Measurements from ENCODE around the gene KIAA1614.

Gene KIAA1614

GRCh38 chr1:180994262-180994661, 81.6 kb downstream of the KIAA1614 start (continued):
- TF ChIP-seq, protein P1, sequence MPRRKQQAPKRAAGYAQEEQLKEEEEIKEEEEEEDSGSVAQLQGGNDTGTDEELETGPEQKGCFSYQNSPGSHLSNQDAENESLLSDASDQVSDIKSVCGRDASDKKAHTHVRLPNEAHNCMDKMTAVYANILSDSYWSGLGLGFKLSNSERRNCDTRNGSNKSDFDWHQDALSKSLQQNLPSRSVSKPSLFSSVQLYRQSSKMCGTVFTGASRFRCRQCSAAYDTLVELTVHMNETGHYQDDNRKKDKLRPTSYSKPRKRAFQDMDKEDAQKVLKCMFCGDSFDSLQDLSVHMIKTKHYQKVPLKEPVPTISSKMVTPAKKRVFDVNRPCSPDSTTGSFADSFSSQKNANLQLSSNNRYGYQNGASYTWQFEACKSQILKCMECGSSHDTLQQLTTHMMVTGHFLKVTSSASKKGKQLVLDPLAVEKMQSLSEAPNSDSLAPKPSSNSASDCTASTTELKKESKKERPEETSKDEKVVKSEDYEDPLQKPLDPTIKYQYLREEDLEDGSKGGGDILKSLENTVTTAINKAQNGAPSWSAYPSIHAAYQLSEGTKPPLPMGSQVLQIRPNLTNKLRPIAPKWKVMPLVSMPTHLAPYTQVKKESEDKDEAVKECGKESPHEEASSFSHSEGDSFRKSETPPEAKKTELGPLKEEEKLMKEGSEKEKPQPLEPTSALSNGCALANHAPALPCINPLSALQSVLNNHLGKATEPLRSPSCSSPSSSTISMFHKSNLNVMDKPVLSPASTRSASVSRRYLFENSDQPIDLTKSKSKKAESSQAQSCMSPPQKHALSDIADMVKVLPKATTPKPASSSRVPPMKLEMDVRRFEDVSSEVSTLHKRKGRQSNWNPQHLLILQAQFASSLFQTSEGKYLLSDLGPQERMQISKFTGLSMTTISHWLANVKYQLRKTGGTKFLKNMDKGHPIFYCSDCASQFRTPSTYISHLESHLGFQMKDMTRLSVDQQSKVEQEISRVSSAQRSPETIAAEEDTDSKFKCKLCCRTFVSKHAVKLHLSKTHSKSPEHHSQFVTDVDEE (CRISPR knock-in tag; IDR thresholded peaks at IDR 0.05) = no peak
- TF ChIP-seq ESRRG (CRISPR knock-in tag; IDR thresholded peaks at IDR 0.05) (no peak), ISL1 (CRISPR knock-in tag; IDR thresholded peaks at IDR 0.05) (no peak), SNAI2 (CRISPR knock-in tag; IDR thresholded peaks at IDR 0.05) (no peak), ZC3H10 (CRISPR knock-in tag; IDR thresholded peaks at IDR 0.05) (no peak), PATZ1 (CRISPR knock-in tag; IDR thresholded peaks at IDR 0.05; ENCODE audit: borderline replicate concordance) (no peak), GLIS3 (CRISPR knock-in tag; IDR thresholded peaks at IDR 0.05) (no peak)

GRCh38 chr1:180997843-180998504, 85.3 kb downstream of the KIAA1614 start:
- peak; percentile 34; the same call in 1 of the 3 replicates for ATAC-seq
- TF ChIP-seq PPARA (CRISPR knock-in tag; IDR thresholded peaks at IDR 0.05; ENCODE audit: borderline replicate concordance) (no peak), OSR1 (CRISPR knock-in tag; IDR thresholded peaks at IDR 0.05) (no peak), PATZ1 (CRISPR knock-in tag; IDR thresholded peaks at IDR 0.05; ENCODE audit: borderline replicate concordance) (no peak), ZNF8 (CRISPR knock-in tag; IDR thresholded peaks at IDR 0.05) (no peak), TCF4 (CRISPR knock-in tag; IDR thresholded peaks at IDR 0.05; ENCODE audit: borderline replicate concordance) (no peak), RARB (CRISPR knock-in tag; IDR thresholded peaks at IDR 0.05) (no peak)

All from SK-N-SH treated with all-trans-retinoic acid at 6 μM for 48 hours (cell line).